Activated naive CD4-positive, alpha-beta T cell treated with anti-CD3 and anti-CD28 coated beads for 36 hours (primary cell): ENCODE results near the gene PLSCR3. TPM values are rescaled to one million over a fixed set of nuclear protein-coding genes. Genes with fewer than 3 reads are reported as not detected.

Source experiments
- CTCF ChIA-PET: fragments of 350-600 bp; sonication (Branson Sonifier 250); formaldehyde crosslinking; loops from one replicate; lab custom pipeline; 2021; ENCODE audit warnings: antibody characterized with exemption; lab: Charles Lee
- DNase-seq: peaks from one replicate; pipeline ENCODE4 v3.0.0-alpha.2; 2020
- H3K27ac Mint-ChIP-seq: one replicate; pipeline ENCODE4 v1.8.0; 2021; ENCODE audit warnings: mild to moderate bottlenecking, mixed read lengths
- H3K27me3 Mint-ChIP-seq: one replicate; pipeline ENCODE4 v1.8.0; 2021; ENCODE audit warnings: low read depth, mixed read lengths
- H3K36me3 Mint-ChIP-seq: one replicate; pipeline ENCODE4 v1.8.0; 2021; ENCODE audit warnings: low read depth, mixed read lengths
- H3K4me1 Mint-ChIP-seq: one replicate; pipeline ENCODE4 v1.8.0; 2021; ENCODE audit warnings: low read depth, mixed read lengths
- H3K4me3 Mint-ChIP-seq: one replicate; pipeline ENCODE4 v1.8.0; 2021; ENCODE audit warnings: mild to moderate bottlenecking, moderate library complexity, mixed read lengths
- H3K9me3 Mint-ChIP-seq: one replicate; pipeline ENCODE4 v1.8.0; 2021; ENCODE audit warnings: mixed read lengths
- intact Hi-C: fragments of 100-400 bp; cut with micrococcal nuclease; formaldehyde crosslinking; loops from one replicate; pipeline ENCODE4 v1.15.1; 2023
- total RNA-seq, 2 experiments: library from RNA; stranded (reverse); gene quantifications; one replicate each; pipeline ENCODE4 v1.2.3, GENCODE V29; 2021

The PLSCR3 gene
- total RNA-seq = 10 to 100 TPM; 58.6 to 59.4 TPM

DNA sequence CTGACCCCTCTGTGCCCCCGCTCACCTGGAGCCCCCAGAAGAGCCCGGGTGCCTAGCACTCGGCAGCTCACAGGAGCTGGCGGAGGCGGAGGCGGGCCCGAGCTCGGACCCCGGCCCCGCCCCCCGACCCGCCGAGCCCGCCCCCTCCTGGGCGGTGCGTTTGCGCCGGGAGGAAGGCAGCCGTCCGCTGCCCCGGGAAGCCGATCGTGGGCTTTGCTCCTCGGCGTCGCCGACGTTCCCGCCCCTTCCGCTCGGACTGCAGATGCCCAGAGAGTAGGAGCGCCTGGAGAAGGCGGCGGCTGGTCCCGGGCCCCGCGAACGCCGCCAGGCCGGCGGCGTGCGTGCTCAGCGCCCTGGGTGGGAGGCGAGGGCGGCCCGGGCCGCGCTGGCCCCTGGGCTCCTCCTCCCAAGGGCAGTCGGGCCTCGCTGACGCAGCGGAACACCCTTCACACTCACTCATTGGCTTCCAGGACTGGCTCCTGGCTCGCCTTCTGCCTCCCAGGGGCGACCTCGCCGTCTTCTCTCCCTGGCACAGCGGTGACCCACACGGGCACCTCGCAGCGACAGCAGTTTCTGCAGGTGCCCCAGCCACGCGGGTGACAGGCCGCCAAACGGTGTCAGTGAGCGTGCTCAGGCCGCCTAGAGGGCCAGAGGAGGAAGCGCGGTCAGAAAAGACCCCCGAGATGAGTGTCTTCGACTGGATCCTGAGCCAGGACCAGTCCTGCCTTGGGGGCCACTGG is at the start of gene PLSCR3:
Gene PLSCR3 (minus strand): TSS at position 74 of the 740 bp plus-strand sequence. CDS start 415 bp downstream, outside the sequence.
- DNase-seq = peak; percentile 80
- intact Hi-C loops = loop anchor here (1.0 to 5.0 kb wide), 4 partner anchors 10 to 167 kb away; partner anchors contain the start of genes SENP3, TMEM256 and TMEM95
- H3K36me3 Mint-ChIP-seq = peaks cover 4% of the 10 kb centered on the region
- no peaks in the 10 kb centered on the region for H3K27me3 Mint-ChIP-seq
- no peaks in the 10 kb centered on the region for H3K9me3 Mint-ChIP-seq
- H3K27ac Mint-ChIP-seq = peak within 1 kb of the TSS; percentile 88
- CTCF ChIA-PET = interaction anchor here (0.6 to 1.0 kb wide), 2 partner anchors 39 to 121 kb away, joined by 3 read pairs; no protein-coding TSS in a partner anchor
- H3K4me3 Mint-ChIP-seq = peak within 1 kb of the TSS; percentile 95
- peaks cover 30% of the 10 kb centered on the region for H3K4me1 Mint-ChIP-seq

DNA sequence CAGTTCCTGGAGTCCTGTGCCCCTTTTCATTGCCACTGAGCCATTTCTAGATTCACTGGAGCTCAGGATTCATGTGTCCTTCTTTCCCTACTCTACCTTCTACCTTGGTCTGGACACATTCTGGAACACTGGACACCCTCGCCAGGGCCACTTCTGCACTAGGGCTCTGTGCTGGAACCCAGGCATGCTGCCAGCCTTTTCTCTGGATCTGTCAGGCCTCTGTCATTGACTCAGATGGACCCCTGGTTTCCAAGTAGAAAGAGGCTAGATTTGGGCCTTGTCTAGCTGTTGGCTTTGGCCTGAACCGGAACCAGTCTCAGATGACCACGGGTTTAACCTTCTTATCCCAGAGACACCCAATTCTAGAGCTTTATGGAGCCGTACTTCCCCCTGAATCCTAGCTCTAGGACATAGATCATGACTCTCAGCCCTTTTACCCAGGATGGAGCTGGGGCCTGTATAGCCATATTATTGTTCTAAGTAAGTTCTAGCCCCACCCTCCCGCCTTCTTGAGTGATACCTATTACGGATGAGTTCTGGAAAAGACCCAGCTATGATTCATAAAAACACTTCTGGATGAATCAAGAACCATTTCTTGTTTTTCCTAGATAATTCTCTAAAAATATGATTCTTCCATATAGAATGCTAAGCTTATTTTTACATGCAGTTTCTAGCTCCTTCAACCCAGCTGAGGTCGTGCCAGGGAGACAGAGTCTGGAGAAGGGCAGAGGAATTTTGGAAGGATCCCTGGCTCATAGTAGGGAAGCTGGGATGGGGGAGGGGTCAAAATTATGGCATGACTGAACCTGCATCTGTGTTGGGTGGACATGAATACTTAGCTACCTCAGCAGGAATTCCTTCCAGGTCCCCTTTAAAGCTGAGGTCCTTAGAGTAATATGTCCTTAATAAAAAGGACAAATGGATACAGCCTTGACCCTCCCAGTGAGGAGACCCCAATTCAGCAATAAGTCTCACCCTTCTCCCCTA is 49.5 kb upstream of the PLSCR3 start:
- H3K27ac Mint-ChIP-seq = no peak overlapping the region

GRCh38 chr17:7442142-7442541 is 47.8 kb upstream of the PLSCR3 start:
- intact Hi-C loops = no loop called here
- CTCF ChIA-PET = interaction anchor here (1.1 to 2.0 kb wide), 2 partner anchors 89 to 162 kb away, joined by 3 to 4 read pairs; no protein-coding TSS in a partner anchor
- Mint-ChIP-seq H3K9me3 (no peaks in the 10 kb centered on the region), H3K27ac (no peak overlapping the region), H3K27me3 (peaks cover 63% of the 10 kb centered on the region), H3K4me1 (peaks cover 52% of the 10 kb centered on the region), H3K36me3 (peaks cover 1% of the 10 kb centered on the region), H3K4me3 (no peak overlapping the region)
- DNase-seq = no peak

More for the DNA sequence above, 49.5 kb upstream of the PLSCR3 start:
- peaks cover 4% of the 10 kb centered on the region for H3K36me3 Mint-ChIP-seq
- no peaks in the 10 kb centered on the region for H3K9me3 Mint-ChIP-seq
- intact Hi-C loops = no loop called here
- peaks cover 40% of the 10 kb centered on the region for H3K4me1 Mint-ChIP-seq
- CTCF ChIA-PET = interaction anchor here (0.5 to 2.2 kb wide), 5 partner anchors 7 to 210 kb away, joined by 3 to 14 read pairs (median 4); partner anchors contain the start of gene SENP3
- no peak overlapping the region for H3K4me3 Mint-ChIP-seq
- H3K27me3 Mint-ChIP-seq = peaks cover 64% of the 10 kb centered on the region
- DNase-seq = no peak

DNA sequence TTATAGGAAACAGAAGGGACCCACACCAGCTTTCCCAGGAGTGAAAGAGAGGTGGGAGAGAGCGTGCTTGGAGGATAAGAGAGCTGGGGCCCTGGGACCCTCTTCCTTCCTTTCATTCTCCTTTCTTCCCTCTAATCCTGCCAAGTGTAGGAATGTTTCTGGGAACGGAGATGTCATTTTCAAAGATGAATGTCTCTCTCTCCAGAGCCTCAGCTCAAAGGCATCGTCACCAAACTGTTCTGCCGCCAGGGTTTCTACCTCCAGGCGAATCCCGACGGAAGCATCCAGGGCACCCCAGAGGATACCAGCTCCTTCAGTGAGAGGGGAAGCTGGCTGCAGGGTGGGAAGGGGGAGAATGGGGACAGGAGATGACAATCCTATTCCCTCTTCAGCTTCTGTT is 46.9 kb upstream of the PLSCR3 start:
- Mint-ChIP-seq H3K4me1 (peaks cover 53% of the 10 kb centered on the region), H3K27me3 (peaks cover 60% of the 10 kb centered on the region), H3K36me3 (no peaks in the 10 kb centered on the region), H3K27ac (no peak overlapping the region), H3K4me3 (no peak overlapping the region), H3K9me3 (no peaks in the 10 kb centered on the region)
- DNase-seq = no peak
- CTCF ChIA-PET = interaction anchor here (1.0 to 2.0 kb wide), 6 partner anchors 44 to 161 kb away, joined by 3 to 4 read pairs (median 3); no protein-coding TSS in a partner anchor
- intact Hi-C loops = no loop called here

DNA sequence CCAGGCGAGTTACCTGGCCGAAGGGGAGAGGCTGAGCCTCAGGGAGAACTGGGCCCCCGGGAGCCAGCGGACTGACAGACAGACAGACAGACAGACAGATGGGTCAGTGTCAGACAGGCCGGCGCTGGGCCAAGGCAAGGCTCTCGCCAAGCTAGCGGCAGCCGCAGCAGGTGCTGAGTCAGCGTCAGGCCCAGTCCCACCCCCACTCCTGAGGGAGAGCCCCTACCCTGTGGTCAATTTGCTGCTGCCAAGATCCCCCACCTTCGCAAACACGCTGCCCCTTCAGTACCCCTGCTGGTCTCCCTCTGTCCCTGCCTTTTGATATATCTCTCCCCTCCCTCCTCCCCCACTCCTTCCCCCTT is 46.5 kb upstream of the PLSCR3 start:
- Mint-ChIP-seq H3K27me3 (peaks cover 57% of the 10 kb centered on the region), H3K36me3 (no peaks in the 10 kb centered on the region), H3K9me3 (no peaks in the 10 kb centered on the region), H3K4me3 (peak overlapping the region; percentile 78), H3K4me1 (peaks cover 52% of the 10 kb centered on the region), H3K27ac (no peak overlapping the region)
- intact Hi-C loops = no loop called here
- CTCF ChIA-PET = interaction anchor here (0.6 to 2.9 kb wide), 7 partner anchors 45 to 148 kb away, joined by 3 to 18 read pairs (median 3); no protein-coding TSS in a partner anchor
- DNase-seq = no peak

DNA sequence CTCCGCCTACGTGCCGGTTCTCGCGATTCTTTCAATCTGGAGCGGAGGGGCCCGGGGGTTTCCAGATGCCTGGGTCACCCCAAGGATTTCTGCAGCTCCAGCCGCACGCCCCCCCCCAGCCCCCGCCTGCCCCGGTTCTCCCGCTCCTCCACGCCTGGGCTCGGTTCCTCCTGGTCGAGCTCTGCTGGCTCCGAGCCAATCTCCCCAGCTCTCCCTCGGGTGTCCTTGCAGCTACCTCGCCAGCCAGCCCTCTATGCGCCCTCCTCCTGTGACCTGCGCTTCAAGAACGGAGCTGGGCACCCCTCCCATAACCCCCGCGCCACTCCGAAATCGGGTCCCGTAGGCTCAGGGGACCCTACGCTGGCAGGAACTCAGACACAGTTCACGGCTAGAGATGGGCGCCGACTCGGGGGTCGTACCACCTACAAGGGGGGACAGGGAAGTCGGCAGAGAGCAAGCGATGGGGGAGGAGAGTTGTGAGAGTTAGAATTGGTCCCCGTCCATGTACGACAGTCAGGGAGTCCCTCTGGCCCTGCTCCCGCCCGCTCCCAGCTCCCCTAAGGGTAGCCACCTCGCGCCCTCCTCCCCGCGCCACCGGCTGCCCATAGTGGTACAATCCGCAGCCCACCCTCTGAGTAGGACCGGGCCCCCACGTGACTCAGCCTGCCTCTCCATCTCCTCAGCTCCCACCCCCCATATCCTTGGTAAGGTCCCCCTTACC is 45.9 kb upstream of the PLSCR3 start:
- no peak overlapping the region for H3K27ac Mint-ChIP-seq
- H3K4me3 Mint-ChIP-seq = peak overlapping the region; percentile 78
- intact Hi-C loops = no loop called here
- H3K36me3 Mint-ChIP-seq = no peaks in the 10 kb centered on the region
- H3K27me3 Mint-ChIP-seq = peaks cover 52% of the 10 kb centered on the region
- H3K9me3 Mint-ChIP-seq = no peaks in the 10 kb centered on the region
- DNase-seq = peak; percentile 59
- CTCF ChIA-PET = interaction anchor here (0.6 to 2.9 kb wide), 8 partner anchors 15 to 116 kb away, joined by 3 to 18 read pairs (median 4); no protein-coding TSS in a partner anchor
- peaks cover 47% of the 10 kb centered on the region for H3K4me1 Mint-ChIP-seq

DNA sequence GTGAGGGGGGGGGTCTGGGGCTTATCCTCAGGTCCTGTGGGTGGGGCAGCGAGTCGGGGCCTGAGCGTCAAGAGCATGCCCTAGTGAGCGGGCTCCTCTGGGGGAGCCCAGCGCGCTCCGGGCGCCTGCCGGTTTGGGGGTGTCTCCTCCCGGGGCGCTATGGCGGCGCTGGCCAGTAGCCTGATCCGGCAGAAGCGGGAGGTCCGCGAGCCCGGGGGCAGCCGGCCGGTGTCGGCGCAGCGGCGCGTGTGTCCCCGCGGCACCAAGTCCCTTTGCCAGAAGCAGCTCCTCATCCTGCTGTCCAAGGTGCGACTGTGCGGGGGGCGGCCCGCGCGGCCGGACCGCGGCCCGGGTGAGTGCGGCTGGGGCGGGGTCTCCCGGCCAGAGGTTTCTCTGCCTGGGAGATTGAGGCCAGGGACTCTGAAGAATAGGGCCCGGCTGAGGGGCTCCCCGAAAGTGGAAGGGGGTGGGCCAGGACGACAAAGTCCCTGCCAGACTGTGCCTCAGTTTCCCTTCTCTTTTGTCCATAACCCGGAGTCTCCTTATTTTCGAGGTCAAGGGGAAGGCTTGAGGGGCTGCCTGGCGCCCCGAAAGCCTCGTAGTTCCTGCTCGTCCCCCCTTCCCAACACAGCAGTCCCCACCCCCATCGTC is 45.3 kb upstream of the PLSCR3 start, which contains the start of gene FGF11:
Gene FGF11 (plus strand): TSS at position 51 of the 651 bp plus-strand sequence. CDS start 109 bp downstream, at position 160.
- H3K4me1 Mint-ChIP-seq = peaks cover 45% of the 10 kb centered on the region
- no peak for DNase-seq
- H3K9me3 Mint-ChIP-seq = no peaks in the 10 kb centered on the region
- no peaks in the 10 kb centered on the region for H3K36me3 Mint-ChIP-seq
- intact Hi-C loops = loop anchor here (5.0 kb wide), 1 partner anchor 403 kb away; no protein-coding TSS in a partner anchor
- H3K27ac Mint-ChIP-seq = no peak within 1 kb of the TSS
- H3K27me3 Mint-ChIP-seq = peaks cover 46% of the 10 kb centered on the region
- CTCF ChIA-PET = interaction anchor here (1.8 to 5.3 kb wide), 3 partner anchors 17 to 83 kb away, joined by 3 to 34 read pairs (median 18); no protein-coding TSS in a partner anchor
- peak within 1 kb of the TSS; percentile 78 for H3K4me3 Mint-ChIP-seq

DNA sequence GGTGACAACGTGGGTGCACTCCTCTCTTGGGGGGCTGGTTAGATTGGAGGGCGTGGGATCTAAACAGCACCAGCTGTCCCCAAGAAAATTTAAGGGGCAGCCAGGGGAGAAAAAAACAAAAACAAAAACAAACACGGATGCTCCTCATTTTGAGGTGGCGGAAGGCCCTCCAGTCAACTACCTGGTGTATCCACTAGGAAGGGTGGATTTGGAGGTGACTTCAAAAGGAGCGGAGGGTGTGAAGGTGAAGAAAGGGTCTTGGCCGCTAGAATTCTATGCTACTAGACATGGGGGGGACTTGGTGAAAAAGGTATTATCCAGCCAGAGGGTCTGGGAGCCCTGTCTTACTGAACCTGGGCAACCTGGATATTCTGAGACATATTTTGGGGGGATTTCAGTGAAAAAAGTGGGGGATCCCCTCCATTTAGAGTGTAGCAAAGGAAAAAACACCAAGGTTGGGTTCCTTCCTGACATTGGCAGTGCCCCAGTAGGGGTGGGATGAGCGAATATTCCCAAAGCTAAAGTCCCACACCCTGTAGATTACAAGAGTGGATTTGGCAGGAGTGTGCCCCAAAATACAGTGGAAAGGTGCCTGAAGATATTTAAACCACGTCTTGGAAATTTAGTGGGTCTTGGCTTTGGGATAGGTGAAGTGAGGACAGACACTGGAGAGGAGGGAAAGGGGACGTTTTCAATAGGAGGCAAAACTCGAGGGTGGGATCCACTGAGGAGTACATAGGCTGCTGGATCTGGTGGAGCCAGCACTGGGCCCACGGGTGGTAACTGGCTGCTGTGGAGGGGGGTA is 44.5 kb upstream of the PLSCR3 start:
- CTCF ChIA-PET = interaction anchor here (0.9 to 5.3 kb wide), 10 partner anchors 12 to 248 kb away, joined by 3 to 34 read pairs (median 6); partner anchors contain the start of genes POLR2A, TP53 and ZBTB4
- Mint-ChIP-seq H3K27me3 (peaks cover 40% of the 10 kb centered on the region), H3K4me3 (peak overlapping the region; percentile 67), H3K4me1 (peaks cover 43% of the 10 kb centered on the region), H3K27ac (no peak overlapping the region), H3K36me3 (no peaks in the 10 kb centered on the region), H3K9me3 (no peaks in the 10 kb centered on the region)
- intact Hi-C loops = loop anchor here (5.0 kb wide), 1 partner anchor 403 kb away; no protein-coding TSS in a partner anchor
- DNase-seq = no peak

DNA sequence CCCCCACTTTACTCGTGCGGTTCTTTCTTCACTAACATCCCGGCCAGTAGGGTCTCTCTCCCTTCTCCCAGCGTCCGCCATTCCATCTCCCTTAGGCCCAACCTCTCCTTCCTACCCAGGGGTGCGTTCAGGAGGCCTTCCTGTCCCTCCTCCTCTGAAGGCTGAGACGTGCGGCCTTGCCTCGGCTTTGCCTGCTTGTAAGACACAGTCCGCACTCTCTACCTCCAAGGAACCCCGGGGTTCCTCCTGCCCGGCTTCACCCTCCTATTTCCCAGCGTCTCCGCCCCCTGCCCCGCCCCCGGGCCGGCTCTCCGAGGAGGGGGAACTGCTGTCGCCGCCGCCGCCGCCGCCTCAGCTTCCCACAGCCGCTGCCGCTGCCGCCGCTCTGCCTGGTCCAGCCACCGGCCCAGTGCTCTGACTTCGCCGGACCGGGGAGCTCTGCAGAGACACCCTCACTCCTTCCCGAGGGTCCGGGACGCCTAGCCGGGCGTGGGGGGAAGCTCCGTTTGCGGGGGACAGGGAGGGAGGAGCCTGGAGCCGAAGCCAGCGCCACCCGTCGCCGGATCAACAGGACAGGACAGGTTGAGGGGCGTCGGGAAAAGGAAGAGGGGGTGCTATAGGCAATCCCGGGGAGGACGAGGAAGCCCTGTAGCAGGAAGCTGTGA is 43.8 kb upstream of the PLSCR3 start:
- peaks cover 32% of the 10 kb centered on the region for H3K27me3 Mint-ChIP-seq
- DNase-seq = peak; percentile 75
- CTCF ChIA-PET = interaction anchor here (0.9 to 5.3 kb wide), 9 partner anchors 13 to 249 kb away, joined by 3 to 34 read pairs (median 6); partner anchors contain the start of genes POLR2A, TP53 and ZBTB4
- intact Hi-C loops = loop anchor here (1.0 to 5.0 kb wide), 4 partner anchors 7 to 404 kb away; partner anchors contain the start of genes CHRNB1, FXR2 and SENP3
- no peaks in the 10 kb centered on the region for H3K9me3 Mint-ChIP-seq
- peak overlapping the region; percentile 67 for H3K4me3 Mint-ChIP-seq
- H3K27ac Mint-ChIP-seq = no peak overlapping the region
- peaks cover 43% of the 10 kb centered on the region for H3K4me1 Mint-ChIP-seq
- H3K36me3 Mint-ChIP-seq = no peaks in the 10 kb centered on the region
